Stimulated activated CD4-positive, alpha-beta T cell treated with anti-CD3 and anti-CD28 coated beads, TNF-alpha, amount 100 ng/mL, for 48 hours (primary cell): ENCODE results near the gene MILR1.
"Not testable (repeated sequence)": the region's sequence is repeated elsewhere in the genome, so short reads cannot be mapped to it uniquely, and the experiment has no call there.

Source experiments
- DNase-seq, 3 donors: peaks; one replicate each; pipeline ENCODE4 v3.0.0-alpha.2; 2020; ENCODE audit warnings: low read depth in 3 of 3

MILR1 gene

GRCh38 chr17:64448665-64449512 is at the start of gene MILR1:
MILR1 (plus strand) TSS chr17:64449115; CDS start chr17:64449169, 54 bp downstream.
- no peak for DNase-seq

GRCh38 chr17:64399767-64400156 is 49.2 kb upstream of the MILR1 start:
- no peak for DNase-seq

- DNase-seq, result no peak
Measured at GRCh38 chr17:64400642-64401041, 48.3 kb upstream of the MILR1 start.

- no peak for DNase-seq
Measured at GRCh38 chr17:64401244-64401860, 47.6 kb upstream of the MILR1 start.

- DNase-seq, result no peak
Measured at GRCh38 chr17:64401941-64402340, 47.0 kb upstream of the MILR1 start.

- no peak for DNase-seq
Measured at GRCh38 chr17:64402469-64402868, 46.4 kb upstream of the MILR1 start.

- no peak for DNase-seq
Measured at GRCh38 chr17:64403881-64404460, 44.9 kb upstream of the MILR1 start.

GRCh38 chr17:64406321-64407200 is 42.4 kb upstream of the MILR1 start:
- DNase-seq, result no peak

- no peak for DNase-seq
Measured at GRCh38 chr17:64410750-64411490, 38.0 kb upstream of the MILR1 start.

GRCh38 chr17:64411999-64412771 is 36.7 kb upstream of the MILR1 start:
- no peak for DNase-seq

GRCh38 chr17:64412944-64413381 is 36.0 kb upstream of the MILR1 start:
- DNase-seq, result no peak

GRCh38 chr17:64413513-64413912 is 35.4 kb upstream of the MILR1 start:
- no peak for DNase-seq

GRCh38 chr17:64418506-64419339 is 30.2 kb upstream of the MILR1 start:
- no peak for DNase-seq

GRCh38 chr17:64420143-64420670 is 28.7 kb upstream of the MILR1 start:
- peak in 1 of 3 donors; percentile 31 for DNase-seq

GRCh38 chr17:64422121-64422520 is 26.8 kb upstream of the MILR1 start:
- not testable (repeated sequence) for DNase-seq

- no peak for DNase-seq
Measured at GRCh38 chr17:64423881-64424280, 25.0 kb upstream of the MILR1 start.

- DNase-seq, result no peak
Measured at GRCh38 chr17:64424324-64424849, 24.5 kb upstream of the MILR1 start.

- DNase-seq, result no peak
Measured at GRCh38 chr17:64425191-64425590, 23.7 kb upstream of the MILR1 start.

- no peak for DNase-seq
Measured at GRCh38 chr17:64426596-64426995, 22.3 kb upstream of the MILR1 start.
